HCT116 (cell line): ENCODE measurements around the gene STEAP4. TPM values are rescaled to one million over a fixed set of nuclear protein-coding genes. Genes with fewer than 3 reads are reported as not detected.

Experiments
- ATAC-seq: fragments of 200-7000 bp; cut with Tn5 transposase; 2 replicates; pipeline ENCODE4 v1.9.1; 2020; ENCODE audit warnings: mild to moderate bottlenecking, moderate library complexity
- BruUV-seq: library from RNA; stranded (reverse); fragments of 400-500 nt; replicated peaks from 2 replicates; lab custom pipeline; 2021; lab: Mats Ljungman, UMichigan
- CTCF ChIA-PET: fragments of 300-600 bp; sonication (Branson Sonifier 250); formaldehyde crosslinking; loops from one replicate; lab custom pipeline; 2021; ENCODE audit warnings: antibody characterized with exemption; lab: Charles Lee
- POLR2A ChIA-PET: fragments of 300-600, 350-600 bp; sonication (Branson Sonifier 250); formaldehyde crosslinking; loops from one replicate; lab custom pipeline; 2021; ENCODE audit warnings: antibody characterized with exemption; lab: Charles Lee
- RAD21 ChIA-PET, 2 experiments: fragments of 300-600 bp; sonication (Branson Sonifier 250); formaldehyde crosslinking; loops; one replicate each; lab custom pipeline; 2023; ENCODE audit warnings: low total read pairs in 2 of 2; ENCODE audit not compliant: uncharacterized antibody in 2 of 2, unreplicated experiment in 2 of 2, low non-redundant PET in 1 of 2; lab: Charles Lee
- DNase-seq: peaks from one replicate; pipeline ENCODE4 v3.0.0-alpha.2; 2010; ENCODE audit warnings: low read depth, low spot score
- H2AFZ ChIP-seq: fragments of 200-600 bp; shearing (Covaris generic), sonication (generic); 2 replicates; pipeline ENCODE4 v1.6.1; 2017; ENCODE audit warnings: low read depth, mixed run types, mixed read lengths, antibody characterized with exemption, low read length; ENCODE audit not compliant: poor library complexity, severe bottlenecking
- H3K27ac ChIP-seq: 2 replicates; pipeline ENCODE4 v1.5.1; 2012; ENCODE audit warnings: low read depth, low read length
- H3K27me3 ChIP-seq: fragments of 200-600 bp; sonication (generic); 2 replicates; pipeline ENCODE4 v1.6.1; 2016; ENCODE audit warnings: mixed run types, low read length, mixed read lengths; ENCODE audit not compliant: insufficient read depth
- H3K36me3 ChIP-seq, 2 experiments: fragments of 200-500 bp in 1 of 2; fragments of 200-600 bp in 1 of 2; sonication (Bioruptor generic) in 1 of 2; sonication (generic) in 1 of 2; 2 replicates each; pipeline versions ENCODE4 v1.5.1 to v1.6.1; 2014 to 2016; ENCODE audit warnings: low read length in 2 of 2, inconsistent platforms in 1 of 2, mixed read lengths in 1 of 2, mixed run types in 1 of 2; ENCODE audit not compliant: insufficient read depth in 2 of 2, control insufficient read depth in 1 of 2
- H3K4me1 ChIP-seq, 2 experiments: fragments of 200-600 bp in 1 of 2; sonication (generic) in 1 of 2; 2 replicates each; pipeline versions ENCODE4 v1.5.1 to v1.6.1; 2012 to 2017; ENCODE audit warnings: low read length in 2 of 2, inconsistent platforms in 1 of 2, mild to moderate bottlenecking in 1 of 2, mixed read lengths in 1 of 2, mixed run types in 1 of 2, moderate library complexity in 1 of 2; ENCODE audit not compliant: insufficient read depth in 2 of 2, control insufficient read depth in 1 of 2
- H3K4me2 ChIP-seq: fragments of 200-600 bp; sonication (generic); 2 replicates; pipeline ENCODE4 v1.6.1; 2017; ENCODE audit warnings: mixed run types, low read length, mixed read lengths
- H3K4me3 ChIP-seq, 2 experiments: fragments of 200-600 bp in 1 of 2; sonication (generic) in 1 of 2; replicated peaks in 1 of 2; 2 replicates each; pipeline ENCODE4 v1.5.1; 2011 to 2016; ENCODE audit warnings: low read length in 2 of 2, control low read depth in 1 of 2, low read depth in 1 of 2, mild to moderate bottlenecking in 1 of 2, mixed read lengths in 1 of 2, mixed run types in 1 of 2
- H3K79me2 ChIP-seq: fragments of 200-600 bp; sonication (generic); 2 replicates; pipeline ENCODE4 v1.6.1; 2017; ENCODE audit warnings: mild to moderate bottlenecking, mixed run types, low read length, moderate library complexity, mixed read lengths; ENCODE audit not compliant: insufficient read depth
- H3K9ac ChIP-seq: fragments of 200-600 bp; sonication (generic); 2 replicates; pipeline ENCODE4 v1.6.1; 2016; ENCODE audit warnings: low read length, mixed read lengths
- H3K9me2 ChIP-seq: fragments of 200-600 bp; sonication (generic), shearing (Covaris generic); 2 replicates; pipeline ENCODE4 v1.6.1; 2017; ENCODE audit warnings: mixed run types, mild to moderate bottlenecking, moderate library complexity; ENCODE audit not compliant: insufficient read depth
- H3K9me3 ChIP-seq, 2 experiments: fragments of 200-500 bp in 1 of 2; fragments of 200-600 bp in 1 of 2; sonication (Bioruptor generic) in 1 of 2; sonication (generic) in 1 of 2; 2 replicates each; pipeline ENCODE4 v1.6.1; 2014 to 2017; ENCODE audit warnings: low read length in 2 of 2, mixed read lengths in 2 of 2, inconsistent platforms in 1 of 2, low read depth in 1 of 2, mild to moderate bottlenecking in 1 of 2, mixed run types in 1 of 2, moderate library complexity in 1 of 2; ENCODE audit not compliant: control insufficient read depth in 1 of 2, insufficient read depth in 1 of 2
- H4K20me1 ChIP-seq: fragments of 200-600 bp; sonication (generic), shearing (Covaris generic); 2 replicates; pipeline ENCODE4 v1.6.1; 2017; ENCODE audit warnings: mixed run types, mild to moderate bottlenecking, moderate library complexity; ENCODE audit not compliant: insufficient read depth
- CBX3 ChIP-seq: IDR thresholded peaks from 2 replicates; pipeline ENCODE4 v1.6.1; 2012; ENCODE audit warnings: low read depth
- CEBPB ChIP-seq: IDR thresholded peaks from 2 replicates; pipeline ENCODE4 v1.6.1; 2012; ENCODE audit warnings: low read depth
- EGR1 ChIP-seq: IDR thresholded peaks from 2 replicates; pipeline ENCODE4 v1.6.1; 2012; ENCODE audit warnings: low read depth
- ELF1 ChIP-seq: IDR thresholded peaks from 2 replicates; pipeline ENCODE4 v1.6.1; 2012; ENCODE audit warnings: low read depth, borderline replicate concordance
- EZH2phosphoT487 ChIP-seq: fragments of 200-600 bp; IDR thresholded peaks from 2 replicates; pipeline ENCODE4 v1.6.1; 2018; ENCODE audit warnings: antibody characterized with exemption, borderline replicate concordance
- FOSL1 ChIP-seq: IDR thresholded peaks from 2 replicates; pipeline ENCODE4 v1.6.1; 2012; ENCODE audit warnings: low read depth
- JUND ChIP-seq: IDR thresholded peaks from 2 replicates; pipeline ENCODE4 v1.6.1; 2012
- POLR2AphosphoS5 ChIP-seq: IDR thresholded peaks from 2 replicates; pipeline ENCODE4 v1.6.1; 2011; ENCODE audit warnings: mild to moderate bottlenecking, low read depth, low read length, moderate library complexity
- RAD21 ChIP-seq: IDR thresholded peaks from 2 replicates; pipeline ENCODE4 v1.6.1; 2012; ENCODE audit warnings: low read depth, mild to moderate bottlenecking
- SIN3A ChIP-seq: IDR thresholded peaks from 2 replicates; pipeline ENCODE4 v1.6.1; 2012; ENCODE audit warnings: low read depth
- SP1 ChIP-seq: IDR thresholded peaks from 2 replicates; pipeline ENCODE4 v1.6.1; 2012; ENCODE audit warnings: low read depth
- SRF ChIP-seq: IDR thresholded peaks from 2 replicates; pipeline ENCODE4 v1.6.1; 2012; ENCODE audit warnings: low read depth
- TCF7L2 ChIP-seq: IDR thresholded peaks from 2 replicates; pipeline ENCODE4 v1.7.0; 2011; ENCODE audit warnings: borderline replicate concordance, inconsistent platforms; ENCODE audit not compliant: insufficient read depth, insufficient read length; ENCODE audit errors: extremely low read depth
- ZBTB33 ChIP-seq: IDR thresholded peaks from 2 replicates; pipeline ENCODE4 v1.6.1; 2011; ENCODE audit warnings: mild to moderate bottlenecking, low read length, moderate library complexity; ENCODE audit not compliant: insufficient replicate concordance; ENCODE audit errors: extremely low read depth
- ZFX ChIP-seq: fragments of 450-650 bp; IDR thresholded peaks from 2 replicates; pipeline ENCODE4 v1.6.1; 2017
- ZNF274 ChIP-seq: fragments of 200-500 bp; sonication (Bioruptor generic); IDR thresholded peaks from 2 replicates; pipeline ENCODE4 v1.6.1; 2014; ENCODE audit warnings: mild to moderate bottlenecking, low read depth, low read length, inconsistent platforms
- intact Hi-C: fragments of 100-400 bp; cut with micrococcal nuclease; formaldehyde crosslinking; loops from 2 replicates; pipeline ENCODE4 v1.10.0; 2022
- total RNA-seq: library from RNA; stranded (reverse); gene quantifications from one replicate; pipeline ENCODE4 v1.2.1, GENCODE V29; 2021; ENCODE audit not compliant: unreplicated experiment
- TF ChIP-seq, protein P1 (sequence below): IDR thresholded peaks from 2 replicates; pipeline ENCODE4 v1.6.1; 2012; ENCODE audit warnings: low read depth
- TF ChIP-seq, protein P2 (sequence below): IDR thresholded peaks from 2 replicates; pipeline ENCODE4 v1.6.1; 2012
- TF ChIP-seq, protein P3 (sequence below), 3 experiments: fragments of 200-600 bp in 1 of 3; sonication (generic) in 1 of 3; IDR thresholded peaks in 2 of 3; conservative IDR thresholded peaks in 1 of 3; 2 replicates each; pipeline ENCODE4 v1.5.1; 2012 to 2017; ENCODE audit warnings: low read depth in 2 of 3, low read length in 2 of 3, antibody characterized with exemption in 1 of 3, borderline replicate concordance in 1 of 3, control low read depth in 1 of 3, mild to moderate bottlenecking in 1 of 3, mixed read lengths in 1 of 3, mixed run types in 1 of 3, moderate library complexity in 1 of 3; ENCODE audit not compliant: insufficient read depth in 1 of 3
- TF ChIP-seq, protein P4 (sequence below): IDR thresholded peaks from 2 replicates; pipeline ENCODE4 v1.6.1; 2012

Gene STEAP4
- total RNA-seq, 1 experiment from 2014 or later = 0.15 TPM

DNA sequence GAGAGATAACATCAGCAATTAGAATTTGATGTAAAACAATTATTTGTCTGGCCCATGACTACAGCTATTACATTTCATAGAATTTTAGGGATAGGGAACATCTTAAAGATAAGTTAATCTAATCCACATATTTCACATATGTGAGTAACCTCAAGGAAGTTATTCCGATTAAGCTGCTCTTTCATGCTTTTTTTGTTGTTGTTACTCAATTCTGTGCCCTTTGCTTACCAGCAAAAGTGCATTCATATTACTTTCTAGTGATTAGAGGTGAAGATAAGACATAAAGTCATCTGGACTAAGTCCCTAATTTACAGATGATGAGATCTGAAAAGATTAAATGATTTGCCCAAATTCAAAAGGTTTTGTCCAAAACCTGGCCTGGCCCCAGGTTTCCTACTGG lies 46.0 kb downstream of the STEAP4 start:
- ChIA-PET RAD21 (no interaction called here), CTCF (no interaction called here), POLR2A (no interaction called here)
- no peak overlapping the region for H3K9ac ChIP-seq
- no peak overlapping the region for H2AFZ ChIP-seq
- no peaks in the 10 kb centered on the region for H3K4me1 ChIP-seq
- no peak overlapping the region for H3K4me2 ChIP-seq
- no TSS peak for BruUV-seq
- intact Hi-C loops = no loop called here
- TF ChIP-seq, protein P1, sequence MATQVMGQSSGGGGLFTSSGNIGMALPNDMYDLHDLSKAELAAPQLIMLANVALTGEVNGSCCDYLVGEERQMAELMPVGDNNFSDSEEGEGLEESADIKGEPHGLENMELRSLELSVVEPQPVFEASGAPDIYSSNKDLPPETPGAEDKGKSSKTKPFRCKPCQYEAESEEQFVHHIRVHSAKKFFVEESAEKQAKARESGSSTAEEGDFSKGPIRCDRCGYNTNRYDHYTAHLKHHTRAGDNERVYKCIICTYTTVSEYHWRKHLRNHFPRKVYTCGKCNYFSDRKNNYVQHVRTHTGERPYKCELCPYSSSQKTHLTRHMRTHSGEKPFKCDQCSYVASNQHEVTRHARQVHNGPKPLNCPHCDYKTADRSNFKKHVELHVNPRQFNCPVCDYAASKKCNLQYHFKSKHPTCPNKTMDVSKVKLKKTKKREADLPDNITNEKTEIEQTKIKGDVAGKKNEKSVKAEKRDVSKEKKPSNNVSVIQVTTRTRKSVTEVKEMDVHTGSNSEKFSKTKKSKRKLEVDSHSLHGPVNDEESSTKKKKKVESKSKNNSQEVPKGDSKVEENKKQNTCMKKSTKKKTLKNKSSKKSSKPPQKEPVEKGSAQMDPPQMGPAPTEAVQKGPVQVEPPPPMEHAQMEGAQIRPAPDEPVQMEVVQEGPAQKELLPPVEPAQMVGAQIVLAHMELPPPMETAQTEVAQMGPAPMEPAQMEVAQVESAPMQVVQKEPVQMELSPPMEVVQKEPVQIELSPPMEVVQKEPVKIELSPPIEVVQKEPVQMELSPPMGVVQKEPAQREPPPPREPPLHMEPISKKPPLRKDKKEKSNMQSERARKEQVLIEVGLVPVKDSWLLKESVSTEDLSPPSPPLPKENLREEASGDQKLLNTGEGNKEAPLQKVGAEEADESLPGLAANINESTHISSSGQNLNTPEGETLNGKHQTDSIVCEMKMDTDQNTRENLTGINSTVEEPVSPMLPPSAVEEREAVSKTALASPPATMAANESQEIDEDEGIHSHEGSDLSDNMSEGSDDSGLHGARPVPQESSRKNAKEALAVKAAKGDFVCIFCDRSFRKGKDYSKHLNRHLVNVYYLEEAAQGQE = no peak
- TF ChIP-seq ZBTB33 = no peak
- TF ChIP-seq, protein P2, sequence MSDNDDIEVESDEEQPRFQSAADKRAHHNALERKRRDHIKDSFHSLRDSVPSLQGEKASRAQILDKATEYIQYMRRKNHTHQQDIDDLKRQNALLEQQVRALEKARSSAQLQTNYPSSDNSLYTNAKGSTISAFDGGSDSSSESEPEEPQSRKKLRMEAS = no peak
- TF ChIP-seq, protein P3, sequence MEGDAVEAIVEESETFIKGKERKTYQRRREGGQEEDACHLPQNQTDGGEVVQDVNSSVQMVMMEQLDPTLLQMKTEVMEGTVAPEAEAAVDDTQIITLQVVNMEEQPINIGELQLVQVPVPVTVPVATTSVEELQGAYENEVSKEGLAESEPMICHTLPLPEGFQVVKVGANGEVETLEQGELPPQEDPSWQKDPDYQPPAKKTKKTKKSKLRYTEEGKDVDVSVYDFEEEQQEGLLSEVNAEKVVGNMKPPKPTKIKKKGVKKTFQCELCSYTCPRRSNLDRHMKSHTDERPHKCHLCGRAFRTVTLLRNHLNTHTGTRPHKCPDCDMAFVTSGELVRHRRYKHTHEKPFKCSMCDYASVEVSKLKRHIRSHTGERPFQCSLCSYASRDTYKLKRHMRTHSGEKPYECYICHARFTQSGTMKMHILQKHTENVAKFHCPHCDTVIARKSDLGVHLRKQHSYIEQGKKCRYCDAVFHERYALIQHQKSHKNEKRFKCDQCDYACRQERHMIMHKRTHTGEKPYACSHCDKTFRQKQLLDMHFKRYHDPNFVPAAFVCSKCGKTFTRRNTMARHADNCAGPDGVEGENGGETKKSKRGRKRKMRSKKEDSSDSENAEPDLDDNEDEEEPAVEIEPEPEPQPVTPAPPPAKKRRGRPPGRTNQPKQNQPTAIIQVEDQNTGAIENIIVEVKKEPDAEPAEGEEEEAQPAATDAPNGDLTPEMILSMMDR (IDR thresholded peaks at IDR 0.05 in 2 of 3, conservative IDR thresholded peaks at IDR 0.05 in 1 of 3; ENCODE audit: borderline replicate concordance in 1 of 3, insufficient read depth in 1 of 3, low read depth in 2 of 3, low read length in 2 of 3) = no peak
- TF ChIP-seq ELF1 = no peak
- TF ChIP-seq FOSL1 = no peak
- TF ChIP-seq, protein P4, sequence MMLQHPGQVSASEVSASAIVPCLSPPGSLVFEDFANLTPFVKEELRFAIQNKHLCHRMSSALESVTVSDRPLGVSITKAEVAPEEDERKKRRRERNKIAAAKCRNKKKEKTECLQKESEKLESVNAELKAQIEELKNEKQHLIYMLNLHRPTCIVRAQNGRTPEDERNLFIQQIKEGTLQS = no peak
- TF ChIP-seq SP1 = no peak
- no peak for TF ChIP-seq SIN3A
- no peak for TF ChIP-seq CEBPB
- no peak for TF ChIP-seq EGR1
- no peak for TF ChIP-seq SRF
- TF ChIP-seq POLR2AphosphoS5 = no peak
- TF ChIP-seq EZH2phosphoT487 = no peak
- TF ChIP-seq ZNF274 = no peak
- no peak for TF ChIP-seq TCF7L2
- no peak for TF ChIP-seq JUND
- no peak for TF ChIP-seq RAD21
- TF ChIP-seq ZFX = no peak
- no peak for TF ChIP-seq CBX3
- H3K36me3 ChIP-seq = no peaks in the 10 kb centered on the region
- ATAC-seq (no peak), DNase-seq (no peak)
- no peaks in the 10 kb centered on the region for H3K9me2 ChIP-seq
- no peaks in the 10 kb centered on the region for H4K20me1 ChIP-seq
- H3K27ac ChIP-seq = no peak overlapping the region
- no peaks in the 10 kb centered on the region for H3K79me2 ChIP-seq
- no peaks in the 10 kb centered on the region for H3K27me3 ChIP-seq
- H3K4me3 ChIP-seq = no peak overlapping the region
- no peaks in the 10 kb centered on the region for H3K9me3 ChIP-seq
